Activated CD4-positive, alpha-beta T cell treated with anti-CD3 and anti-CD28 coated beads, Interleukin-2, amount 50 U/mL, for 1 hour (primary cell): ENCODE measurements around the gene ASPHD1.
"Not testable (repeated sequence)": the region's sequence is repeated elsewhere in the genome, so short reads cannot be mapped to it uniquely, and the experiment has no call there.

ENCODE experiments used
- DNase-seq: peaks from one replicate; pipeline ENCODE4 v3.0.0-alpha.2; 2020

Gene ASPHD1, protein sequence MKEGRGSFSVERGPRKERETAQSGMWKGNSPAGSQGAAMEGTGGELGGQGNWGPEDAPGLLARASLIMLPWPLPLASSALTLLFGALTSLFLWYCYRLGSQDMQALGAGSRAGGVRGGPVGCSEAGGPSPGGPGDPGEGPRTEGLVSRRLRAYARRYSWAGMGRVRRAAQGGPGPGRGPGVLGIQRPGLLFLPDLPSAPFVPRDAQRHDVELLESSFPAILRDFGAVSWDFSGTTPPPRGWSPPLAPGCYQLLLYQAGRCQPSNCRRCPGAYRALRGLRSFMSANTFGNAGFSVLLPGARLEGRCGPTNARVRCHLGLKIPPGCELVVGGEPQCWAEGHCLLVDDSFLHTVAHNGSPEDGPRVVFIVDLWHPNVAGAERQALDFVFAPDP

DNA sequence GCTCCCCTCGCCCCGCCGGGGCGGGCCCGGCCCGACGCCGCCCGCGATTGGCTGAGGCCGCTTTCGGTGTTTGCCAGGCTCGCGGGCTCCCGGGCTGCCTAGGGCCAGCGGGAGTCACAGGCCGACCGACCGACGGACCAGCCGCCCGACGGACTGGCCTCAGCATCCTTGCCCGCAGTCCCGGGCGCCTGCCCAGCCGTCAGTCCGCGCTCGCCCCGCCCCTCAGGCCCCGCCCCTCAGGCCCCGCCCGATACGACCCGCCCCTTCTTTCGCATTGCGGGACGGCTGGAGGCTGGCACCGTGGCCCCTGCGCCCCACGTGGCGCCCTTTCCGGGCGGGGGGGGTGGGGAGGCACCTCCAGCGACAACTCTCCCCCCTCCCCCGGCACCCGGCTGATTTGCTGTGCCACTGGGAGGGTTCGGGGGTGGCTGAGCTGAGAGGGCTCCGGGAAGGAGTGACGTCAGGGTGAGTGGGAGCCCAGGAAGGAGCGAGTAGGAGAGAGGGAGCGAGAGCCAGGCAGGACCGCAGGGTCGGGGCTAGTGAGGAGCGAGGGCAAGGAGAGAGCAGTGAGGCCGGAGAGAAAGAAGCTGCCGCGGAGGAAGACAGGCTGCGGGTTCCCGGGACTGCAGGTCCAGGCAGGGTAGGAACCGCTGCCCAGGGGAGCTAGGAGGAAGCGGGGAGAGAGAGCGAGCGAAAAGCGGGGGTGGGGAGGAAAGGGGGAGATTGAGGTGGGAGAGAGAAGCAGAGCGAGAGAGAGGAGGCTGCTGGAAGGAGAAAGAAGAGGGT, at the start of gene ASPHD1:
ASPHD1 (plus strand) TSS at position 387 of the 786 bp plus-strand sequence. CDS start 484 bp downstream, outside the sequence.
- peak; percentile 80 for DNase-seq

DNA sequence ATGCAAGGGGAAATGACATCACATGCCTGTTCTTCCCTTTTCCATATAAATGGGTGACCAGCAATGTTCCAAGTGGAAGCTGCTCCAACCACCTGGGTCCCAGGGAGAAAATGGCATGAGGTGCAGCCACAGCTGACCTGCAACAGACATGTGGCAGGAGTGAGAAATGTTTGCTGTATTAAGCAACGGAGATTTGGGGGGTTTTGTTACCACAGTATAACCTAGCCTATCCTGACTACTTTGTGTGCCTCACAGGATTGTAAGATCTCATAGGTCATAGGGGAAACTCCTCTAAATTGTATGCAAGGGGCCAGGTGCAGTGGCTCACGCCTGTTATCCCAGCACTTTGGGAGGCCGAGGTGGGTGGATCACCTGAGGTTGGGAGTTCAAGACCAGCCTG, 49.3 kb upstream of the ASPHD1 start:
- DNase-seq, result no peak

DNA sequence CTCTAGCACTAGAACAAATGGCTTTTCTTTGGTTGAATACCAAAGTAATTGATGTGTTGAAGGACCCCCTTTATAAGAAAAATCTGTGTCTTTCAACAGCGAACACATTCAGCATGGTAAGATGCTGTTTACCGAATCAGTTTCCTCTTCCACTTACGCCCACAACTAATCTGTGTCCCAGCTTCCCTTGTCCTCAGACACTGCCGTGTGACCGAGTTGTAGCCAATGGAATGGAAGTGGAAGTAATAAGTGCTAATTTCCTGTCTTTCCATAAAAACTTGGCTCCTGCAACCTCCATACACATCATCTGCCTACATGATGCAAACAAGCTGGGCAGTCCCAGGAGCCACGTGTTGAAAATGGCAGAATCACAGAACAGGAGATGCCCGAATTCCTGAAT, 47.6 kb upstream of the ASPHD1 start:
- no peak for DNase-seq

DNA sequence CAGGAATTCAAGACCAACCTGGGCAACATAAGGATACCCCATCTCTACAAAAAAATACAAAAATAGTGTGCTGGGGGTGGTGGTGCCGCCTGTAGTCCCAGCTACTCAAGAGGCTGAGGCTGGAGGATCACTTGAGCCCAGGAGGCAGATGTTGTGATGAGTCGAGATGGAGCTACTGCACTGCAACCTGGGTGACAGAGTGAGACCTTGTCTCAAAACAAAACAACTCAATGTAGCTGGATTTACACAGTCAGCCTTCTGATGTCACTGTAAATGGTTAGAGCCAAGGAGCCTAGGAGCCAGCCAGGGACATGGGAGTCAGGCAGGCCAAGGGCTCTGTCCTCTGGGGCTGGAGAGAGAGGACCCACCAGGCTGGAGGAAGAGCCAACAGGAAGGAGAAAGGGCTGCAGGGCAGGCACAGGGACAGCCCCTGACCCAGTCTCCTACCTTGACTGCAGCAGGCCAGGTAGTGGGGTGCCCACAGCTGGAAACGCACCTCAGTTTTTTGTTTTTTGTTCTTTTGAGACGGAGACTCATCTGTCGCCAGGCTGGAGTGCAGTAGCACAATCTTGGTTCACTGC, 45.7 kb upstream of the ASPHD1 start:
- no peak for DNase-seq

DNA sequence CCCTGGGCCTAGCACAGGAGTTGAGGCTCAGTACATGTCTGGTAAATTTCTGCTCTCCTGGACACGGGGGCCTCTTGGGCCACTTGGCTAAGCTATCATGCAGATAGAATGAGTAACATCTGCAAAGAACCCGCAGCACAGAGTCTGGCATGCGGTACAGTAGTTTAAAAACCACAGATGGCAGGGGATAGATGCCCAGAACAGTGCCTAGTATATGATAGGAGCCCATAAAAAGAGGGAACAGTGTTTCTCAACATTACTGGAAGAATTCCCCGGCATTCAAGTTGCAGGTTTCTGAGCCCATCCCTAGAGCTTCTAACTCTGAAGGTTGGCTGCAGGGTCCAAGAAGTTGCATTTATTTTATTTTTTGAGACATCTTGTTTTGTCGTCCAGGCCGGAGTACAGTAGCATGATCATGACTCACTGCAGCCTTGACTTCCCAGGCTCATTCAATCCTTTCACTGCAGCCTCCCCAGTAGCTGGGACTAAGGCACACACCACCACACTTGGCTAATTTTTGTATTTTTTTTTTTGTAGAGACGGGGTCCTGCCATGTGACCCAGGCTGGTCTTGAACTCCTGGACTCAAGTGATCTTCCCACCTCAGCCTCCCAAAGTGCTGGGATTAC, 43.0 kb upstream of the ASPHD1 start:
- DNase-seq, result no peak

DNA sequence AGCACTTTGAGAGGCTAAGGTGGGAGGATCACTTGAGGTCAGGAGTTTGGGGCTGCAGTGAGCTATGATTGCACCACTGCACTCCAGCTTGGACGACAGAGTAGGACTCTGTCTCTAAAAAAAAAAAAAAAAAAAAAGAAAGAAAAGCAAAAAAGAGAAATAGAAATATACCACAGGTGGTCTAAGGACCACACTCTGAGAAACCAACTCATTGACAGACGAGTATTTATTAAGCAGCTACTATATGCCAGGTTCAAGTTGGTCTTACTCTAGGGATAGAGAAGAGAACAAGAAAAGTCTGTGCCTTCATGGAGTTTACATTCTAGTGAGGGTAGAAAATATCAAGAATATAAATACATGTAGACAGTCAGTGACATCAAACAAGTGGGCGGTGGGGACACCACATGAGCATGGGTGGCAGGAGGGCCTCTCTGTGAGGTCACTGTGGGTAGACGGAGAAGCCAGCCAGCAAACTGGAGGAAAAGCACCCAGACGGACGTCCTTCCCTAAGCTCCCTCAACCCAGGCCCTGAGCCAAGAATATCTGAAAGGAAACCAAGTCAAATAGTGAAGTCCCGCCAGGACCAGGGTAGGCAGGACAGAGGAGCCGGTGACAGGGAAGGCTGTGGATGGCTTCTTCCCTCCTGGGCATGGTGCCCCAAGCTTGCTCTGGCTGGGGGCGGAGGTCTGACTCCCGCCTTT, 42.0 kb upstream of the ASPHD1 start:
- no peak for DNase-seq

DNA sequence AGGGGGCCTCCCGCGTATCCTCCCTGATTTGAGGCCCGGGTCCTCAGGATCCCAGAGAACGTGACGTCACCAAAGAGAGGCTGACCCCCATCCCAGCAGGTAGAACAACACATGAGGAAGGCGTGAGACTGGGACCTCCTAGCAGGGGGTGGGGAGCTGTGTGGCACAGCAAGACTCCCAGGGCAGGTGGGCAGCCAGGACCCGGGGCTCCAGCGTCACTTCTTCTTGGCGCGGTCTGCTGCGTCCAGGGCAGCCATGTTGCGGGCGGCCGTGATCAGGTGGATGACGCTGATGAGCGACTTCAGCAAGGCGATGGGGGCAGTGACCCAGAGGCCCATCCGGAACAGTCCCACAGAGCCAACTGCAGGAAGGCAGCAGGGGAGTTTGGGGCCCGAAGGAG, 41.3 kb upstream of the ASPHD1 start:
- no peak for DNase-seq

DNA sequence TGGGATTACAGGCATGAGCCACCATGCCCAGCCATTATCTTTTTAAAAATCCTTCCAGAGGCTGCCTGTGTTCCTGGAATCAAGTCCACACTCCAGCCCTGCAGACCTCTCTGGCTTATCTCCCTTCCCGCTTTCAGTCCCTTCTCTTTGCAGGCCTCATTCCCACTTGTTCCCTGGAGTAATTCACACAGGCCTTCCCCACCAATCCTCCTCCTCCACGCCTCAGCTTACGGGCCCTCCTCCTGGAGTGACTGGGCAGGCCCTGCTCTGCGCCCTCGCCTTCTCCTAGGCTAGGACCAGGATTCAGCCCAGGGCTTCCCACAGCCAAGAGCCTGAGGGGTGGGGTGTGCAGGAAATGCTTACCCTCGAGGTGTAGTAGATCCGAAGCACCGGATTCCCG, 40.1 kb upstream of the ASPHD1 start:
- DNase-seq, result no peak

DNA sequence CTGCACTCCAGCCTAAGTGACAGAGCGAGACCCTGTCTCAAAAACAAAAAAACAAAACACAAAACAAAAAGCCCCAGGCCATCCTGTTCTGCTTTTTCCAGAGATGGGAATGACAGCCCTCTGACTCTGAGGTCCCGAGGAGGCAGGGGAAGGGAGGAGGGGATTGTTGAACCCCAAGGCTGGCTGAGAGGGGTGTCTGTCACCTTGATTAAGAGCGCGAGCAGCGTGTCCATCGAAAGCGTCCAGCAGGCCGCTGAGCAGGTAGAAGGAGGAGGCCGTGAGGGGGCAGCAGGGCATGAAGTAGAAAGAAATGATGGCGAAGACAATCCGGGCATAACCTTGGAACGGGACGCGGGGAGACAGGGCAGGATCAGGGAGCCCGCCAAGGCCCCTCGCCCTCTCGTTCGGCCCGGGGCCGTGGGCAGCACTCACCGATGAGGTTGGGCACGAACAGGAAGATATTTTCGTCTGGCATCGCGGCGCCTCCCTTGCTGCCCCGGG, 37.9 kb upstream of the ASPHD1 start:
- no peak for DNase-seq

DNA sequence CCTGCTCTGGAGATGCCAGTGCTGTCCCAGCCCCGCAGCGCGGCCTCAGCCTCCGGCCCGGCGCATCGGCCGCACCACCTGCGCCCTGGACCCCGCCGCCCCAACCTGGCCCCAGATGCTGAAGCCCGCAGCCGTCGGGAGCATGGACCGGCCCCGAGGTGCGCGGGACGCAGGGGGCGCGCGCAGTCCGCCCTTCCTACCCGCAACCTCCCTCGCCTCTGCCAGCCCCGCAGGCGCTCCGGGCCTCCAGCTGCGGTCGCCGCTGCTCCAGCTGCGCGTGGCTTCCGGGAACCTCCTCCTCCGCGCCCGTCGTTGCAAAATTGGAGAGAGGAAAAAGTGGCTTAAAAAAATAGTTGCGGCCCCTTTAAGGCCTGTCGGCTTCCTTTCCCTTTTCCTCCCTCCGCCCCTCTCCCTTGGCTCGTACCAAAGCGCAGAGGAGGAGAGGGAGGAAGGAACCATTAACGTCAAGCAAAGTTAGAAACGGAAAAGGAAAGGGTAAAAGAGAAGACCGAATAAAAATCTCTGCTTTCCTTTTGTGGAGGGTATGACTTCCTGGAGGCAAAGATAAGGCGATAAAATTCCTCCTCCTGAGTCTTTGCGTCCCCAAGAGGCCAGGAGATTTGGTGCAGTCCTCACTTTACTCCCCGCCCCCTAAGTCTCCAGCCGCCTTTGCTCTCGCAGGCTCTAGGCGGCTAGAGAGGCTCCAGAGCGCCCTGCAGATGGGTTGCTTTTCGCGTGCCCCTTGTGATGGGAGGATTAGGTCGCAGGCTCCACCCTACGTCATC, 37.2 kb upstream of the ASPHD1 start, which contains the start of gene CDIPT:
CDIPT (minus strand) TSS at position 343 of the 785 bp plus-strand sequence. CDS start 369 bp downstream, outside the sequence.
- DNase-seq, result peak; percentile 90

DNA sequence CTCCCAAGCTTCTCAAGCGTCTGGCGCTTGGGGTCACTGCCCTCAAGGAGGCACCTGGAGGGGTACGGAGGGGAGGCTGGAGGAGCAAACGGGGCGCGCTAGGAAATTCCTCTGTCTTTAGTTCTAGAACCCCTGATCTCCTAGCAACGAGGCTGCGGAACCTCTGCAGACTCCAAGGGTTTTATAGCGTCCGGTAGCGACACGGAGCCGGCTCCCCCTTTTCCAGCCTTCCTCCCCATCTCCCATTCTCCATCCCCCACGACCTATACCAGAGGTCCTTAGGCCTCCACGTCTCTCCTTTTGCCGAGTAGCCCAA, 36.7 kb upstream of the ASPHD1 start:
- DNase-seq, result no peak

DNA sequence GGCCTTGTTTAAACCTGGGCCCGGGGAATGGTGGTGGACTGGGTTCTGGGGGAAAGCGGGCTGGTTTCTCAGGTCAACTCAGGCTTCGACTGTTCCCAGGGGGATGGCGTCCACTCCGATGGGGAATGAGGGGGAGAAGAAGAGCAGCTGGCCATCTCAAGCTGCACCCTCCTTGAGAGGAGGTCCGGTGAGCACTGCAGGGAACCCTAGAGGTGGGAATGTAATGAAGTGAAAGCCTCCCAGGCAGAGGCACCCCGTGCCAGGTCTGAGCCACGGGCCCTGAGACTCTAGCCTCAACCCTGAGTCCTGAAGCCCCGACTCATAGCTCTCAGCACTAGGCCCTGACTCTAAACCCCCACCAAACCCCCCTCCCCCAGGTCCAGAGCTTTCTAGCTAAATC, 36.1 kb upstream of the ASPHD1 start:
- DNase-seq, result no peak

DNA sequence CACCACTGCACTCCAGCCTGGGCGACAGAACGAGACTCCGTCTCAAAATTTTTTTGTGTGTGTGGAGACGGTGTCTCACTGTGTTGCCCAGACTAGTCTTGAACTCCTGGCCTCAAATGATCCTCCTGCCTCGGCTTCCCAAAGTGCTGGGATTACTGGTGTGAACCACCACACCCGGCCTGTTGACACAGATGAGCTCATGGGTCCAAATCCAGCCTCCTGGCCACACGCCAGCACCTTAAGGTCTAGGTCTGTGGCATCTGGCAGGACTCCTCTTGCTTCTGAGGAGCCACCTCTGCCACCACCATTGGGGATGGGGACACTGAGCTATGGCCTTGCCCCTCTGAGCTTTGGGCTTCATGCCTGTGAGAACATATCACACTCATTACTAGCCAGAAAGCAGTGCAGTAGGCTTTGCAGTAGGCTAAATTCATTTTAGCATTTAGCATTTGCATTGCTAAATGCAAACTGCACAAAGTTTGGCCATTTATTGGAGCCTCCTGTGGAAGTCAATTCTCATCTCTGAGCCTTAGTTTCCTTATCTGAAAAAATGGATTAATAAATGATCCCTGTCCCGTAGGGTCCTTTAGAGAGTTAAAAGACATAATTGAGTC, 31.8 kb upstream of the ASPHD1 start:
- no peak for DNase-seq

DNA sequence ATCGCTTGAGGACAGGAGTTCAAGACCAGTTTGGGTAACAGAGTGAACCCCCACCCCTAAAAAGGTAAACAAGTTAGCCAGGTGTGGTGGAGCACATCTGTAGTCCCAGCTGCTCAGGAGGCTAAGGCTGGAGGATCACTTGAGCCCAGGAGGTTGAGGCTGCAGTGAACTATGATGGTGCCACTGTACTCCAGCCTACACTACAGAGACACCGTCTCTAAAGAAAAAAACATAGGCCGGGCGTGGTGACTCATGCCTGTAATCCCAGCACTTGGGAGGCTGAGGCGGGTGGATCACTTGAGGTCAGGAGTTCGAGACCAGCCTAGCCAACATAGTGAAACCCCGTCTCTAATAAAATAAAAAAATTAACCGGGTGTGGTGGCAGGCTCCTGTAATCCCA, 31.2 kb upstream of the ASPHD1 start:
- not testable (repeated sequence) for DNase-seq

DNA sequence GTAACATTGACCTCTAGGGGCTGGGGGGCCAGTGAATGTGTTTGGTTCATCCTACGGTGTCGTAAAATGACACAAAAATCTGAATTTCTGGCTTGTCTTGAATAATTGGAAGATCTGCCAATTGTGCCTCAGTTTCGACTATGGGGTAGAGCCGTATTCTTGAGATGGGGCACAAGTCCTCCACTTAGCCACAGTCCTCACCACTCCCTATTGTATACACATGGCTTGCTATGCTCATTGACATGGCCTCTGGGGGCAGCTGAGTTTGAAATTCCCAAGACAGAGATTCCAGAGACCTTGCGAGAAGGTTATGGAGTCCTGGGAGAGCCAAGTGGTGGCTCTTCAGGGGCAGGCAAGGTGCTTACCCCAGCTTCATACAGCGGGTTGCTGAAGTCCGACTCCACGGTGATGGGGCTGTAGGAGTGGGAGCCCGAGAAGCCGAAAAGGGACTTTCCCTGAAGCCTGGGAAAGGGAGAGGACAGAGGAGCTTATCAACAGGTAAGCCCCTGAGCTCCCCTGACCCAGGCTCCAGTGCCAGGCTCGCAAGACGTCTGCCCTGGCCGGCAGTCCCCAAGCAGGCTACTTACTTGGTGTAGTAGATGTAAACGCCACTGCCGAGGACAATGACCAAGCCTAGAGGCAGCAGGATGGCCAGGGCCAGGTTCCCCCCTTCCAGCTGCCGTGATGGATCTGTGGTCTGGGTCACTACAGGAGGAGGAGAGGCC, 28.3 kb upstream of the ASPHD1 start:
- no peak for DNase-seq

DNA sequence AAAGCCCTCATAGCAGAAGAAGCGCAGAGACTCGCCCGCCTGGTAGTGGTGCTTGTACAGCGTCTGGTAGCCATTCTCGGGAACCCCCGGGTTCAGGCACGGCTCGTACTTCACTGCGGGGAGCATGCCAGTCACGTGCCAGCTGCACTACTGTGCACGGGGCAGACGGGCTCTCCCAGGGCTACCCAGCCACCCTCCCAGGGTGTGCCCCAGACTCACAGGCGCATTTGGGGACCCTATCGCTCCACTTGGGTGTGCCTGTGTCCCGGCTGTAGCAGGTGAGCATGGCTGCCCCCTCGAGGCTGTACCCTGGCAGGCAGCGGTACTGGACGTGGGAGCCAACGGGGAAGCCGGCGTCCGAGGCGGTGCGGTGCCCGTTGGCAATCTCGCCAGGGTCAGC, 27.0 kb upstream of the ASPHD1 start:
- DNase-seq, result no peak

DNA sequence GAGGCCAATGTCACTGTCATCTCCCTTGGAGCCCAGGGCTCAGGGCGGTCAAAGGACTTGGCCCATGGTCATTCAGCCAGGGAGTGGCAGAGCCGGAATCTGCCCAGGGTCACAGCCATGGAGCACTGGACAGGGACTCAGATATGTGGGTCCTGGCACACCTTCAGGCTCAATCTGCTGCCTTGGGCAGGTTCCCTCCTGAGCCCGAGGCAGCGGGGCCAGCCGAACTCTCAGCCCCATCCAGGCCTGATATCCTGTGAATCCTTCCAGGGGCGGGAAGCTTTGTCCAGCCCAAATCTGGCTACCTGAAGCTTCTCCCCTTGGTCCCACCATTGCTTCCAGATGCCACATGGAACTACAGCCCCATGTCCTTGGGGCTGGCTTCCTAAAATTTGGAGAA, 25.1 kb upstream of the ASPHD1 start:
- DNase-seq, result no peak

DNA sequence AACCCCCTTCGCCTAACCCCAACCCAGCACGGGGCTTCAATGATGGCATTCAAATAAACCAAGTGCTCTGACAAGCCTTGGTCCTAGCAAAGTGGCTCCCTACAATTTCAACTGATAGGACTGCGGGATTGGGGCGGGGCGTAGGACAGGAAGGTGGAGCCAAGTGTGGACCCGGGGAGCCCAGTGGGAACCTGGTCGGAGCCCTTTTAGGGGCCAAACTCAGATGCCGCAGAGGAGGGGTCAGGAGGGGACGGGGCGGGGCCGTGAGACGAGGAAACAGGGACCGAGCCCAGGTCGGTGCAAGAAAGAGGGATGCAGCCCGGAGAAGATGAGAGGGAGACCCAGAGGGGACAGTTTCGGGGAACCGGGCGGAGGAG, 24.1 kb upstream of the ASPHD1 start:
- no peak for DNase-seq

DNA sequence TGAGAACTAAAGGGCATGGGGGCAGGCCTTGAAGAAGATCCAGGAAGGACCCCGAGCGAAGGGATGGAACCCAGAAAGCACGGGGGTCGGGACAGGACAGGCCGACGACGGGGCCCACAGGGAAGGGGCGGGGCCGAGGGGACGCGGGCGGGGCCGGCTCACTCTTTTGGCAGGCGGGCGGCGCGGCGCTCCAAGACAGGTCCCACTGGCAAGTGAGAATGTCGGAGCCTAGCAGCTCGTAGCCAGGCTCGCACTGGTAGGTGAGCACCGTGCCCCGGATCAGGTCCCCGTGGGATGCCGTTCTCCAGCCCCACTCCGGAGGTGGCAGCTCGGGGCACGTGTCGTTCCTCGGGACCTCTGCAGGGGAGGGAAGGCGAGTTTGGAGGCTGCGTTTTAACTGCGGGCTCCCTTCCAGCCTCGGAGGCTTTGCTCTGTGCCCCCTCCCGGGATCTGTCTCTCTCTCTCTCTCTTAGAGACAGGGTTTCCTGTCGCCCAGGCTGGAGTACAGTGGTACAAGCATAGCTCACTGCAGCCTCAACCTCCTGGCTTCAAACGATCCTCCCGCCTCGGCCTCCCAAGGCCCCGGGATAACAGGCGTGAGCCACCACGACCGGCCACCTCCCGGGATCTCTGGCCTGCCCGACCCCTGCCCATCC, 23.6 kb upstream of the ASPHD1 start:
- DNase-seq, result peak; percentile 29
